VCaP (cell line): ENCODE measurements around the gene PLSCR3.
A peak's percentile ranks its signal among the peaks of the same experiment; 100 is the strongest.

Experiments
- H3K27ac ChIP-seq: fragments of 450-650 bp; 2 replicates; pipeline ENCODE4 v1.5.1; 2017
- CTCF ChIP-seq: fragments of 450-650 bp; conservative IDR thresholded peaks from 2 replicates; pipeline ENCODE4 v1.5.1; 2017; ENCODE audit warnings: mild to moderate bottlenecking, moderate library complexity

The PLSCR3 gene

GRCh38 chr17:7383742-7384488, 10.4 kb downstream of the PLSCR3 start:
- no peak for TF ChIP-seq CTCF
- H3K27ac ChIP-seq: no peak overlapping the region

GRCh38 chr17:7383371-7383741, 11.0 kb downstream of the PLSCR3 start:
- no peak for TF ChIP-seq CTCF
- H3K27ac ChIP-seq: no peak overlapping the region

GRCh38 chr17:7382901-7383300, 11.4 kb downstream of the PLSCR3 start:
- no peak for TF ChIP-seq CTCF
- H3K27ac ChIP-seq: no peak overlapping the region

- TF ChIP-seq CTCF: no peak
- peak within 1 kb of the TSS; percentile 75 for H3K27ac ChIP-seq
Observed at GRCh38 chr17:7380855-7381683, 13.3 kb downstream of the PLSCR3 start, which contains the start of gene TNK1. Gene TNK1, plus strand, starts transcription at chr17:7381089. Its CDS starts 1,838 bp downstream, at chr17:7382927.

GRCh38 chr17:7380321-7380720, 14.0 kb downstream of the PLSCR3 start:
- peak overlapping the region; percentile 75 for H3K27ac ChIP-seq
- TF ChIP-seq CTCF: no peak

GRCh38 chr17:7379134-7379533, 15.2 kb downstream of the PLSCR3 start:
- TF ChIP-seq CTCF: no peak
- no peak overlapping the region; the same call in 1 of the 2 replicates for H3K27ac ChIP-seq

- no peak overlapping the region for H3K27ac ChIP-seq
- no peak for TF ChIP-seq CTCF
Observed at GRCh38 chr17:7374353-7374752, 20.0 kb downstream of the PLSCR3 start.
